Kidney (tissue), 14 donors: ENCODE data around the gene ZNF341. TPM values are rescaled to one million over a fixed set of nuclear protein-coding genes. Genes with fewer than 3 reads are reported as not detected.

Experiments
- DNase-seq, 5 donors: peaks; one replicate each; pipeline ENCODE4 v3.0.0-alpha.2; 2013 to 2020
- FAIRE-seq: peaks from 2 replicates; lab custom pipeline; 2012; peaks lifted over from hg19 to GRCh38; lab: Jason Lieb, UNC
- H3K27ac ChIP-seq, 2 donors: one replicate each; pipeline ENCODE4 v1.7.0; 2013; ENCODE audit warnings: low read depth in 2 of 2, low read length in 2 of 2, inconsistent platforms in 1 of 2
- H3K27me3 ChIP-seq: one replicate; pipeline ENCODE4 v1.7.1; 2013; ENCODE audit warnings: low read length, inconsistent platforms; ENCODE audit not compliant: control insufficient read depth, insufficient read depth
- H3K36me3 ChIP-seq, 3 donors: one replicate each; pipeline versions ENCODE4 v1.7.0 to v1.7.1; 2013; ENCODE audit warnings: low read length in 3 of 3, control low read depth in 1 of 3, inconsistent platforms in 1 of 3; ENCODE audit not compliant: insufficient read depth in 3 of 3, control insufficient read depth in 2 of 3
- H3K4me1 ChIP-seq, 3 donors: one replicate each; pipeline versions ENCODE4 v1.7.0 to v1.7.1; 2013; ENCODE audit warnings: low read length in 3 of 3, inconsistent platforms in 1 of 3, low read depth in 1 of 3; ENCODE audit not compliant: control insufficient read depth in 2 of 3, insufficient read depth in 2 of 3
- H3K4me3 ChIP-seq, 3 donors: one replicate each; pipeline versions ENCODE4 v1.7.0 to v1.8.1; 2013; ENCODE audit warnings: low read length in 3 of 3, control low read depth in 1 of 3, inconsistent platforms in 1 of 3
- H3K9ac ChIP-seq, 3 donors: one replicate each; pipeline versions ENCODE4 v1.7.0 to v1.7.1; 2013; ENCODE audit warnings: low read length in 3 of 3, control low read depth in 1 of 3, inconsistent platforms in 1 of 3
- H3K9me3 ChIP-seq, 3 donors: one replicate each; pipeline versions ENCODE4 v1.7.0 to v1.7.1; 2013; ENCODE audit warnings: low read length in 3 of 3, control low read depth in 1 of 3, inconsistent platforms in 1 of 3; ENCODE audit not compliant: control insufficient read depth in 2 of 3, insufficient read depth in 1 of 3
- CTCF ChIP-seq: IDR thresholded peaks from 3 replicates; pipeline ENCODE4 v1.5.1; 2012; ENCODE audit warnings: mild to moderate bottlenecking, moderate library complexity, borderline replicate concordance; ENCODE audit not compliant: insufficient read depth; ENCODE audit errors: extremely low read depth
- intact Hi-C: fragments of 100-400 bp; cut with DNase I; formaldehyde crosslinking; loops from one replicate; pipeline ENCODE4 v1.11.1; 2022
- polyA plus RNA-seq: library from polyadenylated mRNA; stranded (reverse); fragments of 350-450 nt; fragmentation: Illumina TruSeq; extraction: RNeasy Lipid Tissue Mini Kit (QIAGEN cat#74804); gene quantifications from one replicate; pipeline ENCODE4 v1.2.3, GENCODE V29; 2014; ENCODE audit warnings: low read depth, low replicate concordance; ENCODE audit not compliant: insufficient read depth
- total RNA-seq: library from RNA; stranded (reverse); fragmentation: NEBNext Ultra II Directional; extraction: Animal tissue kit (Norgen Biotek cat#: 25700); gene quantifications from one replicate; pipeline ENCODE4 v1.2.1, GENCODE V29; 2021
- donor health status: control.
- donor health status: control.
- donor health status: control.
- donor health status: control.
- donor health status: control.
- donor health status: DM: yes; HTN: yes; CAD: no.
- donor health status: Normal renal cell carcinoma (clear cell type).

ZNF341 gene
- total and polyA plus RNA-seq, 2 donors from 2014 or later: 1.5 to 2.6 TPM

- FAIRE-seq (no peak), DNase-seq (peak in 2 of 5 donors; percentile 59 to 76)
- Histone ChIP-seq H3K4me3 (no peak overlapping the region), H3K9ac (no peak overlapping the region), H3K9me3 (no peaks in the 10 kb centered on the region), H3K27ac (peak overlapping the region in 1 of 2 donors; percentile 53), H3K27me3 (no peaks in the 10 kb centered on the region), H3K36me3 (no peaks in the 10 kb centered on the region), H3K4me1 (peaks cover 0 to 7% (median 3%) of the 10 kb centered on the region in 3 donors)
- no peak for TF ChIP-seq CTCF
- intact Hi-C loops: no loop called here
These were observed 61.5 kb downstream of the ZNF341 start for GRCh38 chr20:33793011-33793931.

- Histone ChIP-seq H3K9ac (no peak overlapping the region), H3K4me1 (peaks cover 0 to 4% (median 3%) of the 10 kb centered on the region in 3 donors), H3K4me3 (no peak overlapping the region), H3K27ac (peak overlapping the region; percentile 8 to 43), H3K27me3 (no peaks in the 10 kb centered on the region), H3K36me3 (no peaks in the 10 kb centered on the region), H3K9me3 (no peaks in the 10 kb centered on the region)
- no peak for FAIRE-seq
- intact Hi-C loops: no loop called here
- no peak for TF ChIP-seq CTCF
- DNase-seq: peak in 4 of 5 donors; percentile 43 to 79 (median 70)
These were observed 64.6 kb downstream of the ZNF341 start for GRCh38 chr20:33796263-33796906.

- TF ChIP-seq CTCF: no peak
- no peaks in the 10 kb centered on the region for H3K9me3 ChIP-seq
- intact Hi-C loops: no loop called here
- H3K36me3 ChIP-seq: no peaks in the 10 kb centered on the region
- DNase-seq (no peak), FAIRE-seq (no peak)
- no peaks in the 10 kb centered on the region for H3K27me3 ChIP-seq
- peak overlapping the region in 1 of 2 donors; percentile 43 for H3K27ac ChIP-seq
- H3K4me1 ChIP-seq: peaks cover 0 to 4% (median 3%) of the 10 kb centered on the region in 3 donors
- H3K9ac ChIP-seq: no peak overlapping the region
- no peak overlapping the region for H3K4me3 ChIP-seq
These were observed 65.2 kb downstream of the ZNF341 start for GRCh38 chr20:33796907-33797544.
